HEK293 (cell line): ENCODE data around the gene CD109.

ENCODE experiments used
- CTCF ChIA-PET: fragments of 350-600 bp; formaldehyde crosslinking; extraction: SDS; loops from one replicate; lab custom pipeline; 2021; ENCODE audit warnings: antibody characterized with exemption; lab: Yijun Ruan, JAX
- POLR2A ChIA-PET: fragments of 300-600 bp; formaldehyde crosslinking; extraction: SDS; loops from one replicate; lab custom pipeline; 2020; ENCODE audit warnings: antibody characterized with exemption, inconsistent platforms; lab: Yijun Ruan, JAX
- H3K27ac ChIP-seq: fragments of 200-500 bp; sonication (Bioruptor generic); 2 replicates; pipeline ENCODE4 v1.5.1; 2014; ENCODE audit warnings: low read depth, low read length, control low read depth, inconsistent platforms; ENCODE audit errors: extremely low read depth
- H3K36me3 ChIP-seq, 2 experiments: fragments of 200-500 bp in 1 of 2; sonication (Bioruptor generic) in 1 of 2; 1 replicate in 1 of 2; 2 replicates in 1 of 2; pipeline ENCODE4 v1.5.1; 2014 to 2017; ENCODE audit warnings: inconsistent platforms in 2 of 2, low read length in 2 of 2; ENCODE audit not compliant: control insufficient read depth in 2 of 2, insufficient read depth in 1 of 2
- H3K4me1 ChIP-seq: fragments of 200-500 bp; sonication (Bioruptor generic); 2 replicates; pipeline ENCODE4 v1.5.1; 2014; ENCODE audit warnings: mild to moderate bottlenecking, low read length, inconsistent platforms; ENCODE audit not compliant: control insufficient read depth, insufficient read depth
- H3K4me3 ChIP-seq: 2 replicates; pipeline ENCODE4 v1.5.1; 2011; ENCODE audit warnings: low read depth, mild to moderate bottlenecking, control low read depth, low read length, moderate library complexity
- H3K9me3 ChIP-seq: fragments of 200-500 bp; sonication (Bioruptor generic); 2 replicates; pipeline ENCODE4 v1.5.1; 2014; ENCODE audit warnings: low read depth, low read length, inconsistent platforms; ENCODE audit not compliant: control insufficient read depth, insufficient read depth
- BCL11A ChIP-seq: fragments of 450-650 bp; formaldehyde crosslinking; IDR thresholded peaks from 2 replicates; pipeline ENCODE4 v1.5.1; 2016; ENCODE audit warnings: low read depth, missing biosample characterization, missing genetic modification characterization
- BCL11B ChIP-seq: fragments of 450-650 bp; formaldehyde crosslinking; IDR thresholded peaks from 2 replicates; pipeline ENCODE4 v1.5.1; 2016; ENCODE audit warnings: low read depth, missing biosample characterization, missing genetic modification characterization
- SP2 ChIP-seq: fragments of 450-650 bp; formaldehyde crosslinking; IDR thresholded peaks from 2 replicates; pipeline ENCODE4 v1.5.1; 2016; ENCODE audit warnings: missing biosample characterization, missing genetic modification characterization
- WT1 ChIP-seq: fragments of 450-650 bp; formaldehyde crosslinking; IDR thresholded peaks from 2 replicates; pipeline ENCODE4 v1.5.1; 2016; ENCODE audit warnings: missing biosample characterization, missing genetic modification characterization
- ZBTB21 ChIP-seq: fragments of 450-650 bp; formaldehyde crosslinking; IDR thresholded peaks from 2 replicates; pipeline ENCODE4 v1.5.1; 2017; ENCODE audit warnings: missing biosample characterization, missing genetic modification characterization
- ZBTB44 ChIP-seq: fragments of 450-650 bp; IDR thresholded peaks from 2 replicates; pipeline ENCODE4 v1.5.1; 2018; ENCODE audit warnings: missing biosample characterization, mild to moderate bottlenecking, missing genetic modification characterization
- ZFP69B ChIP-seq: fragments of 450-650 bp; formaldehyde crosslinking; IDR thresholded peaks from 2 replicates; pipeline ENCODE4 v1.5.1; 2016; ENCODE audit warnings: missing biosample characterization, missing genetic modification characterization
- ZNF16 ChIP-seq: fragments of 450-650 bp; formaldehyde crosslinking; IDR thresholded peaks from 2 replicates; pipeline ENCODE4 v1.5.1; 2016; ENCODE audit warnings: low read depth, missing biosample characterization, missing genetic modification characterization
- ZNF23 ChIP-seq: fragments of 450-650 bp; formaldehyde crosslinking; IDR thresholded peaks from 2 replicates; pipeline ENCODE4 v1.5.1; 2016; ENCODE audit warnings: missing biosample characterization, missing genetic modification characterization, borderline replicate concordance
- ZNF274 ChIP-seq, 2 experiments: fragments of 200-500 bp in 1 of 2; fragments of 450-650 bp in 1 of 2; sonication (Bioruptor generic) in 1 of 2; formaldehyde crosslinking in 1 of 2; IDR thresholded peaks; 2 replicates each; pipeline versions ENCODE4 v1.5.1 to v1.6.1; 2014 to 2016; ENCODE audit warnings: borderline replicate concordance in 1 of 2, inconsistent platforms in 1 of 2, low read length in 1 of 2, missing biosample characterization in 1 of 2, missing genetic modification characterization in 1 of 2
- ZNF324 ChIP-seq: fragments of 450-650 bp; formaldehyde crosslinking; IDR thresholded peaks from 2 replicates; pipeline ENCODE4 v1.5.1; 2016; ENCODE audit warnings: missing biosample characterization, missing genetic modification characterization
- ZNF48 ChIP-seq: fragments of 450-650 bp; formaldehyde crosslinking; IDR thresholded peaks from 2 replicates; pipeline ENCODE4 v1.5.1; 2016; ENCODE audit warnings: missing biosample characterization, missing genetic modification characterization
- ZNF623 ChIP-seq: fragments of 450-650 bp; formaldehyde crosslinking; IDR thresholded peaks from 2 replicates; pipeline ENCODE4 v1.5.1; 2016; ENCODE audit warnings: missing biosample characterization, missing genetic modification characterization
- ZNF660 ChIP-seq: fragments of 450-650 bp; IDR thresholded peaks from 2 replicates; pipeline ENCODE4 v1.5.1; 2018; ENCODE audit warnings: missing biosample characterization, mild to moderate bottlenecking, missing genetic modification characterization
- ZNF707 ChIP-seq: fragments of 450-650 bp; formaldehyde crosslinking; IDR thresholded peaks from 2 replicates; pipeline ENCODE4 v1.5.1; 2016; ENCODE audit warnings: missing biosample characterization, missing genetic modification characterization
- ZNF777 ChIP-seq: fragments of 450-650 bp; formaldehyde crosslinking; IDR thresholded peaks from 2 replicates; pipeline ENCODE4 v1.5.1; 2017; ENCODE audit warnings: missing biosample characterization, missing genetic modification characterization, borderline replicate concordance
- ZNF792 ChIP-seq: fragments of 450-650 bp; formaldehyde crosslinking; IDR thresholded peaks from 2 replicates; pipeline ENCODE4 v1.5.1; 2016; ENCODE audit warnings: missing biosample characterization, missing genetic modification characterization
- ZXDB ChIP-seq: fragments of 450-650 bp; formaldehyde crosslinking; IDR thresholded peaks from 2 replicates; pipeline ENCODE4 v1.5.1; 2016; ENCODE audit warnings: missing biosample characterization, missing genetic modification characterization
- TF ChIP-seq, protein P1 (sequence below): fragments of 450-650 bp; formaldehyde crosslinking; IDR thresholded peaks from 2 replicates; pipeline ENCODE4 v1.5.1; 2016; ENCODE audit warnings: missing biosample characterization, missing genetic modification characterization
- TF ChIP-seq, protein P2 (sequence below): fragments of 450-650 bp; formaldehyde crosslinking; IDR thresholded peaks from 2 replicates; pipeline ENCODE4 v1.5.1; 2016; ENCODE audit warnings: missing biosample characterization, missing genetic modification characterization, low read depth
- TF ChIP-seq, protein P3 (sequence below): fragments of 450-650 bp; formaldehyde crosslinking; IDR thresholded peaks from 2 replicates; pipeline ENCODE4 v1.5.1; 2016; ENCODE audit warnings: missing biosample characterization, missing genetic modification characterization
- TF ChIP-seq, protein P4 (sequence below): fragments of 450-650 bp; formaldehyde crosslinking; IDR thresholded peaks from 2 replicates; pipeline ENCODE4 v1.5.1; 2016; ENCODE audit warnings: missing biosample characterization, missing genetic modification characterization

Gene CD109

DNA sequence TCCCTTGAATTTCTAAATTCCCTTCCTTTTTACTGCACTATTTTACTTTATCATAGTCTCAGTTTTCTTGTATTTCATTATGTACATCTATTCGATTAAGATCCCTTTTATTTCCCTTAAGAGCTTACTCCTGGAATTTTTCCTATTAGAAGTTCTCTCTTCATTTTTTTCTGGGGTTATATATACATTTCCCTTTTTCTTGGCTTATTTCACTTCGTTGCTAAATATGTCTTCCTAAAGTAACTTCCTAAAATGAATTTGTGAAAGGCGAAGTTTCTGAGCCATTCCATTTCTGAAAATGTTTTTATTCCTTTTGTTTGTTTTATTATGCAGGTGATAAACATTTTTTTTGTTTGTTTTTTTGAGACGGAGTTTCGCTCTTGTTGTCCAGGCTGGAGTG is 5.9 kb upstream of the CD109 start (continued):
- TF ChIP-seq ZNF623 (tag by site-specific recombination) (no peak), ZNF48 (tag by site-specific recombination) (no peak), ZNF660 (tag by site-specific recombination) (no peak)
- TF ChIP-seq, all 188 proteins: peak for 0

DNA sequence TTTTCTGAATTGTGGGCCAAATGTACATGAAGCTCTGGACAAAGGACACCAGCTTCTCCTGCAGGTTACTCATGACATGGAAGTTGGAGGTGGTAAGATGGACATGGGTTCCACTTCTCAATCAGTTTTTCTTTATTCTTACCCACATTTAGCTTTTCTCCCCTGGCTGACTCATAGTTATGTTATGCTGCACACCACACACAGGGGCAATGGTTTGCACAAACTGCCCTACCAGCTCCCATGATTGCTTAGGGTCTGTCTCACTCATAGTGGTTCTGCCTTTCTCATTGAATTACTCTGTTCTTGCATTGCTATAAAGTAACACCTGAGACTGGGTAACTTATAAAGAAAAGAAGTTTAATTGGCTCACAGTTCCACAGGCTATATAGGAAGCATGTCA is 4.5 kb upstream of the CD109 start:
- Histone ChIP-seq H3K4me3 (no peak overlapping the region), H3K4me1 (peaks cover 1% of the 10 kb centered on the region; the same call in 1 of the 2 replicates), H3K36me3 (no peaks in the 10 kb centered on the region), H3K27ac (no peak overlapping the region), H3K9me3 (no peaks in the 10 kb centered on the region)
- TF ChIP-seq, protein P1, sequence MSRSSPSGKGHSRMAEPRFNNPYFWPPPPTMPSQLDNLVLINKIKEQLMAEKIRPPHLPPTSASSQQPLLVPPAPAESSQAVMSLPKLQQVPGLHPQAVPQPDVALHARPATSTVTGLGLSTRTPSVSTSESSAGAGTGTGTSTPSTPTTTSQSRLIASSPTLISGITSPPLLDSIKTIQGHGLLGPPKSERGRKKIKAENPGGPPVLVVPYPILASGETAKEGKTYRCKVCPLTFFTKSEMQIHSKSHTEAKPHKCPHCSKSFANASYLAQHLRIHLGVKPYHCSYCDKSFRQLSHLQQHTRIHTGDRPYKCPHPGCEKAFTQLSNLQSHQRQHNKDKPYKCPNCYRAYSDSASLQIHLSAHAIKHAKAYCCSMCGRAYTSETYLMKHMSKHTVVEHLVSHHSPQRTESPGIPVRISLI (tag by site-specific recombination): no peak
- TF ChIP-seq ZNF324 (tag by site-specific recombination) (no peak), ZBTB44 (tag by site-specific recombination) (no peak), ZNF707 (no peak), BCL11B (tag by site-specific recombination) (no peak), BCL11A (tag by site-specific recombination) (no peak)
- TF ChIP-seq, protein P2, sequence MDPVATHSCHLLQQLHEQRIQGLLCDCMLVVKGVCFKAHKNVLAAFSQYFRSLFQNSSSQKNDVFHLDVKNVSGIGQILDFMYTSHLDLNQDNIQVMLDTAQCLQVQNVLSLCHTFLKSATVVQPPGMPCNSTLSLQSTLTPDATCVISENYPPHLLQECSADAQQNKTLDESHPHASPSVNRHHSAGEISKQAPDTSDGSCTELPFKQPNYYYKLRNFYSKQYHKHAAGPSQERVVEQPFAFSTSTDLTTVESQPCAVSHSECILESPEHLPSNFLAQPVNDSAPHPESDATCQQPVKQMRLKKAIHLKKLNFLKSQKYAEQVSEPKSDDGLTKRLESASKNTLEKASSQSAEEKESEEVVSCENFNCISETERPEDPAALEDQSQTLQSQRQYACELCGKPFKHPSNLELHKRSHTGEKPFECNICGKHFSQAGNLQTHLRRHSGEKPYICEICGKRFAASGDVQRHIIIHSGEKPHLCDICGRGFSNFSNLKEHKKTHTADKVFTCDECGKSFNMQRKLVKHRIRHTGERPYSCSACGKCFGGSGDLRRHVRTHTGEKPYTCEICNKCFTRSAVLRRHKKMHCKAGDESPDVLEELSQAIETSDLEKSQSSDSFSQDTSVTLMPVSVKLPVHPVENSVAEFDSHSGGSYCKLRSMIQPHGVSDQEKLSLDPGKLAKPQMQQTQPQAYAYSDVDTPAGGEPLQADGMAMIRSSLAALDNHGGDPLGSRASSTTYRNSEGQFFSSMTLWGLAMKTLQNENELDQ: no peak
- ChIA-PET POLR2A (interaction anchor here (0.7 to 1.2 kb wide), 2 partner anchors 14 to 37 kb away, joined by 3 read pairs; partner anchors contain the start of gene SLC17A5), CTCF (interaction anchor here (0.6 to 3.1 kb wide), 5 partner anchors 15 to 1747 kb away, joined by 3 to 18 read pairs (median 5); no protein-coding TSS in a partner anchor)

GRCh38 chr6:73694711-73695411 is 1.1 kb upstream of the CD109 start:
- H3K4me1 ChIP-seq: peaks cover 8% of the 10 kb centered on the region
- no peak for TF ChIP-seq WT1 (tag by site-specific recombination)
- no peak for TF ChIP-seq SP2
- no peak for TF ChIP-seq ZBTB21 (tag by site-specific recombination)
- no peak for TF ChIP-seq ZNF274 (IDR thresholded peaks at IDR 0.05; ENCODE audit: low read length)
- TF ChIP-seq ZNF274 (tag by site-specific recombination; IDR thresholded peaks at IDR 0.05; ENCODE audit: borderline replicate concordance): no peak
- no peak for TF ChIP-seq ZFP69B (tag by site-specific recombination)
- no peak for TF ChIP-seq ZNF777
- TF ChIP-seq ZNF792 (tag by site-specific recombination): no peak
- TF ChIP-seq, protein P3, sequence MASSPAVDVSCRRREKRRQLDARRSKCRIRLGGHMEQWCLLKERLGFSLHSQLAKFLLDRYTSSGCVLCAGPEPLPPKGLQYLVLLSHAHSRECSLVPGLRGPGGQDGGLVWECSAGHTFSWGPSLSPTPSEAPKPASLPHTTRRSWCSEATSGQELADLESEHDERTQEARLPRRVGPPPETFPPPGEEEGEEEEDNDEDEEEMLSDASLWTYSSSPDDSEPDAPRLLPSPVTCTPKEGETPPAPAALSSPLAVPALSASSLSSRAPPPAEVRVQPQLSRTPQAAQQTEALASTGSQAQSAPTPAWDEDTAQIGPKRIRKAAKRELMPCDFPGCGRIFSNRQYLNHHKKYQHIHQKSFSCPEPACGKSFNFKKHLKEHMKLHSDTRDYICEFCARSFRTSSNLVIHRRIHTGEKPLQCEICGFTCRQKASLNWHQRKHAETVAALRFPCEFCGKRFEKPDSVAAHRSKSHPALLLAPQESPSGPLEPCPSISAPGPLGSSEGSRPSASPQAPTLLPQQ (tag by site-specific recombination): no peak
- no peak for TF ChIP-seq ZNF16
- no peak for TF ChIP-seq ZNF23 (tag by site-specific recombination)
- TF ChIP-seq, protein P4, sequence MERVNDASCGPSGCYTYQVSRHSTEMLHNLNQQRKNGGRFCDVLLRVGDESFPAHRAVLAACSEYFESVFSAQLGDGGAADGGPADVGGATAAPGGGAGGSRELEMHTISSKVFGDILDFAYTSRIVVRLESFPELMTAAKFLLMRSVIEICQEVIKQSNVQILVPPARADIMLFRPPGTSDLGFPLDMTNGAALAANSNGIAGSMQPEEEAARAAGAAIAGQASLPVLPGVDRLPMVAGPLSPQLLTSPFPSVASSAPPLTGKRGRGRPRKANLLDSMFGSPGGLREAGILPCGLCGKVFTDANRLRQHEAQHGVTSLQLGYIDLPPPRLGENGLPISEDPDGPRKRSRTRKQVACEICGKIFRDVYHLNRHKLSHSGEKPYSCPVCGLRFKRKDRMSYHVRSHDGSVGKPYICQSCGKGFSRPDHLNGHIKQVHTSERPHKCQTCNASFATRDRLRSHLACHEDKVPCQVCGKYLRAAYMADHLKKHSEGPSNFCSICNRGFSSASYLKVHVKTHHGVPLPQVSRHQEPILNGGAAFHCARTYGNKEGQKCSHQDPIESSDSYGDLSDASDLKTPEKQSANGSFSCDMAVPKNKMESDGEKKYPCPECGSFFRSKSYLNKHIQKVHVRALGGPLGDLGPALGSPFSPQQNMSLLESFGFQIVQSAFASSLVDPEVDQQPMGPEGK (tag by site-specific recombination): no peak
- TF ChIP-seq ZXDB (tag by site-specific recombination): no peak
- POLR2A ChIA-PET: no interaction called here
- H3K4me3 ChIP-seq: no peak overlapping the region
- CTCF ChIA-PET: interaction anchor here (0.7 to 1.3 kb wide), 4 partner anchors 9 to 1048 kb away, joined by 3 to 4 read pairs (median 3); no protein-coding TSS in a partner anchor
- peaks cover 0 to 11% of the 10 kb centered on the region in 2 experiments; a peak in 1 of 3 replicates for H3K36me3 ChIP-seq
- H3K27ac ChIP-seq: no peak overlapping the region
- H3K9me3 ChIP-seq: no peaks in the 10 kb centered on the region
